ENCODE measurements around the gene TRHDE.

- TF ChIP-seq POLR2A (IDR thresholded peaks at IDR 0.05): no peak
- TF ChIP-seq, protein P1, sequence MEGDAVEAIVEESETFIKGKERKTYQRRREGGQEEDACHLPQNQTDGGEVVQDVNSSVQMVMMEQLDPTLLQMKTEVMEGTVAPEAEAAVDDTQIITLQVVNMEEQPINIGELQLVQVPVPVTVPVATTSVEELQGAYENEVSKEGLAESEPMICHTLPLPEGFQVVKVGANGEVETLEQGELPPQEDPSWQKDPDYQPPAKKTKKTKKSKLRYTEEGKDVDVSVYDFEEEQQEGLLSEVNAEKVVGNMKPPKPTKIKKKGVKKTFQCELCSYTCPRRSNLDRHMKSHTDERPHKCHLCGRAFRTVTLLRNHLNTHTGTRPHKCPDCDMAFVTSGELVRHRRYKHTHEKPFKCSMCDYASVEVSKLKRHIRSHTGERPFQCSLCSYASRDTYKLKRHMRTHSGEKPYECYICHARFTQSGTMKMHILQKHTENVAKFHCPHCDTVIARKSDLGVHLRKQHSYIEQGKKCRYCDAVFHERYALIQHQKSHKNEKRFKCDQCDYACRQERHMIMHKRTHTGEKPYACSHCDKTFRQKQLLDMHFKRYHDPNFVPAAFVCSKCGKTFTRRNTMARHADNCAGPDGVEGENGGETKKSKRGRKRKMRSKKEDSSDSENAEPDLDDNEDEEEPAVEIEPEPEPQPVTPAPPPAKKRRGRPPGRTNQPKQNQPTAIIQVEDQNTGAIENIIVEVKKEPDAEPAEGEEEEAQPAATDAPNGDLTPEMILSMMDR (IDR thresholded peaks at IDR 0.05): no peak
These were observed 249.2 kb downstream of the TRHDE start for GRCh38 chr12:72521326-72521725.

Measured in testis (tissue), 2 donors.